HG03354 (cell line): ENCODE measurements around the gene STK11.

ENCODE experiments used
- ATAC-seq: cut with Tn5 transposase; IDR thresholded peaks from one replicate; pipeline ENCODE4 v1.9.1; 2021; ENCODE audit warnings: mild to moderate bottlenecking; ENCODE audit not compliant: unreplicated experiment, poor library complexity, severe bottlenecking

Gene STK11, protein sequence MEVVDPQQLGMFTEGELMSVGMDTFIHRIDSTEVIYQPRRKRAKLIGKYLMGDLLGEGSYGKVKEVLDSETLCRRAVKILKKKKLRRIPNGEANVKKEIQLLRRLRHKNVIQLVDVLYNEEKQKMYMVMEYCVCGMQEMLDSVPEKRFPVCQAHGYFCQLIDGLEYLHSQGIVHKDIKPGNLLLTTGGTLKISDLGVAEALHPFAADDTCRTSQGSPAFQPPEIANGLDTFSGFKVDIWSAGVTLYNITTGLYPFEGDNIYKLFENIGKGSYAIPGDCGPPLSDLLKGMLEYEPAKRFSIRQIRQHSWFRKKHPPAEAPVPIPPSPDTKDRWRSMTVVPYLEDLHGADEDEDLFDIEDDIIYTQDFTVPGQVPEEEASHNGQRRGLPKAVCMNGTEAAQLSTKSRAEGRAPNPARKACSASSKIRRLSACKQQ

DNA sequence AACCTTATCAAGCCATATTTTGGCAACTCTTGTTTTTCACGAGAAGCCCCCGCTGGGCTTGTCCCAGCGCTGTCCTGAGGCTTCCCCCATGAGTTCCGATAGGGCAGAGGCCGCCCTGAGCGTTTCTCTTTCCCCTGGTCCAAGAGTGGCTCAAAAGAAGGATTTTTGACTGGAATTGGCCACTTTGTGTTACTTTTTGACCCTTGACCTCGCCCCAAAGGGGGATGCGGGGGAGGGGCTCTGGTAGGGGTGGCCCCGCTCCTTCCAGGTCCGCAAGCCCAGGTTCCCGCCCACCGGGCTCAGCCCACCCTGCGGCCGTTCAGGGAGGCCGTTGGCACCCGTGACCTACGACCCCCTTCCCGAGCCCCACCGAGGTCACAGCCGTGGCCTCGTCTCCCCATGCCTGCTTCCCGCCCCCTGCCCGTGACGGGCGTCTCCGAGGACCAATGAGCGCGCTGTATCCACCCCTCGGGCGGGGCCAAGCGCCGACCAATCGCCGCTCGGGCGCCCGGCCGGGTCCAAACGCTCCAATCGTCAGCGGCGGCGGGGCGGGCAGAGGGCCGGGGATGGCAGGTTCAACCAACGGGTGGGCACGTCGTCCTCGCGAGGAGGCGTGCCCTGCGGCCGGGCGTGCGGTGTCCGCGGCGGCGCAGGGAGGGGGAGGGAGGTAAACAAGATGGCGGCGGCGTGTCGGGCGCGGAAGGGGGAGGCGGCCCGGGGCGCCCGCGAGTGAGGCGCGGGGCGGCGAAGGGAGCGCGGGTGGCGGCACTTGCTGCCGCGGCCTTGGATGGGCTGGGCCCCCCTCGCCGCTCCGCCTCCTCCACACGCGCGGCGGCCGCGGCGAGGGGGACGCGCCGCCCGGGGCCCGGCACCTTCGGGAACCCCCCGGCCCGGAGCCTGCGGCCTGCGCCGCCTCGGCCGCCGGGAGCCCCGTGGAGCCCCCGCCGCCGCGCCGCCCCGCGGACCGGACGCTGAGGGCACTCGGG is at the start of gene STK11:
STK11 (plus strand) TSS at position 665 of the 986 bp plus-strand sequence. CDS start 1,136 bp downstream, outside the sequence.
- peak; percentile 82 for ATAC-seq

DNA sequence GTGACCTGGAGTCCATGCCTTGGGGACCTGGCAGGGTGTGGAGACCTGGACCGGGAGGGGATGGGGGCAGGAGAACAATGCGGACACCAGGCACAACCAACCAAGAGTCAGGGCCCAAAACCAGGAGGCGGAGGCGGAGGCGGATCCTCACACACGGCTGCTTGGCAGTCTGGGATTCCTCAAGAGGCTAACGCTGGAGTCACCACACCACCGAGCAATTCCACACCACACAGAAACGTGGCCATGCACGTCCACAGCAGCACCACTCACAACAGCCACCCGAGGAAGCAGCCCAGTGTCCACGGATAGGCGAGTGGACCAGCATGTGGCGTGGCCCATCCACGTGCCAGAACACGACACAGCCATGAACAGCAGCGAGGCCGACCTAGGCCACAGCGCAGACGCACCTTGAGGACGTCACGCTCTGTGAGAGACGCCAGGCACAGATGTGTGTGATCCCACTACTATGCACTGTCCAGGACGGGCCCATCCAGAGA is 49.2 kb upstream of the STK11 start:
- ATAC-seq: no peak

DNA sequence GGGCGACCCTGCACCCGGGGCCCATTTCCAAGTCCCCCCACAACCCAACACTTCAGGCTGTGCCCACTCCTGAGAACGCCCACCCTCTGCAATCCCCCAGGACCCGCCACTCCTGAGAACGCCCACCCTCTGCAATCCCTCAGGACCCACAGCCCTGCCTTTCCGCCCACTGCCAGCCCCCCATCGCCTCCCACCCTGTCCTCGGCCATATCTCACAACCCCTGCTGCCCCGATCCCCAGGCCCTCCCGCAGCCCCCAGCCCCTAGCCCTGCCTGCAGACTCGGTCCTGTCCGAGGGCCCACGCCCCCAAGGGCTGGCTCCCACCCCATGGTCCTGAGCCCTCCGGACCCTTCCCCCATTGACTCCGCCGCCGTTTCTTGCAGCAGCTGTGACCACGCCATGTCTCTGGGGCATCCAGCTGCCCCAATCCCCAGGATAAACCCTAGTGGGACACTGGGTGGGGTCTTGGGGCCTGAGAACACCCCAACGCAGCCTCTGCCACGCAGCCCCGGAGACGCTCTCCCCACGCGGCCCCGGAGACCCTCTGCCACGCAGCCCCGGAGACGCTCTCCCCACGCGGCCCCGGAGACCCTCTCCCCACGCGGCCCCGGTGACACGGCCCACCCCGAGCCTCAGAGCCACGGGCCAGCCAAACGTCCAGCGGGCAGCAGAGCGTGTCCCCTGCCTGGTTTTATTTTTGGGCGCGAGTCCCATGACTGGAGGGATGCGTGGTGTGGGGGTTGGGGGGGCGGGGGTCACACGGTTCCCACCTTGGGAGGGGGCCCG is 48.6 kb upstream of the STK11 start:
- ATAC-seq: no peak

DNA sequence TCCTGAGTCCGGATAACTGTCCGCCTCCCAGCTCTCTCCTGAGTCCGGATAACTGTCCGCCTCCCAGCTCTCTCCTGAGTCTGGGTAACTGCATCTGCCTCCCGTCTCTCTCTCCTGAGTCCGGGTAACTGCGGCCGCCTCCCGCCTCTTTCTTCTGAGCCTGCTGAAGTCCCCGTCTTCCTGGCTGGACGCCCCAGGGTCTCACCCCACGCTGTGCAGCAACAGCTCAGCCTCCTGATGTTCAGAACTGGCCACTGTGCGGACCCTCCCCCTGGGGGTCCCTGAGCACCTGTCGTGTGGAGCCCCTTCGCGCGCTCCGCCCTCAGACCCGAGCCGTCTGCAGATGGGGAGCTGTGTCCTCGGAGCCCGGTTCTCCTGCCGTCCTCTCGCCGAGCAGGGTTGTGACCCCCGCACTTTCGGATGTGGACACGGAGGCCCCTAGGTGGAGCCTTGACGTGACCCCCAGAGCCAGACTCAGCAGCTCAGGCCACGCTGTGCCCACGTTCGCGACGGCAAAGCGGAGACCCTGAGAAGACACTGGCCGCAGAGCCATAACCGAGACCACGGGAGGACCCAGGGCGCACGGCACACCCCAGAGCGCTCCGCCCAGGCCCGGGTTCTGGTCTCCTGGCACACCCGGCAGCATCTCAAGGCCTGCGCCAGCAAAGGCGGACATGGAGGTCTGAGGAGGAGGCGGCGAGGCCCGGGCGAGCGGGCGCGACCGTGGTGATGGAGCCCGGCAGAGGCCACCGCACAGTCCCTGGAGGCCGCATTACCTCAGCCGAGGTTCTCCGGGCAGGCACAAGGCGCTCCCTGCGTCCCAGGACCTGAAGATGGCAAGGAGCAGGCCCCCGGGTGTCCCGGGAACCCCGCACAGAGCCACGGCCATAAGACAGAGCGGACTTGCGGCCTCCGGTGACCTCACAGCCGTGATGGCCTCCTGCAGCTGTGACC is 47.4 kb upstream of the STK11 start:
- no peak for ATAC-seq

DNA sequence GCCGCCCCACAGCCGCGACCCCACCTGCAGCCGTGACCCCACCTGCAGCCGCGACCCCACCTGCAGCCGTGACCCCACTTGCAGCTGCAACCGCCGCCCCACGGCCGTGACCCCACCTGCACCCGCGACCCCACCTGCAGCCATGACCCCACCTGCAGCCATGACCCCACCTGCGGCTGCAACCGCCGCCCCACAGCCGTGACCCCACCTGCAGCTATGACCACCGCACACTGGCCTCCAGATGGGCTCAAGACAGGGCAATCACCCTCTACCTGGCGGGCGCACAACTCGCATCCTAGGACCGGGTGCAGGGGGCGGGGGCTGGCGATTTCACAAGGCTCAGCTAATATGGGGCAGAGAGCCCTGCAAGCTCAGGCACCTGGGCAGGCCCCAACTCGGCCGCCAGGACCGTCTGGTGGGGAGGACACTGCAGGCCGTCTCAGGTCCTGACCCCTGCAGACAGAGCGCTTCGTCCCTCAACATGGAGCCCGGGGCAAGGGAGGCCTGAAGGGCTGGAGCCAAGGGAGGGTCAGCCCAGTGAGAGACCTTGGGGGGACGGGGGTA is 46.6 kb upstream of the STK11 start:
- no peak for ATAC-seq

DNA sequence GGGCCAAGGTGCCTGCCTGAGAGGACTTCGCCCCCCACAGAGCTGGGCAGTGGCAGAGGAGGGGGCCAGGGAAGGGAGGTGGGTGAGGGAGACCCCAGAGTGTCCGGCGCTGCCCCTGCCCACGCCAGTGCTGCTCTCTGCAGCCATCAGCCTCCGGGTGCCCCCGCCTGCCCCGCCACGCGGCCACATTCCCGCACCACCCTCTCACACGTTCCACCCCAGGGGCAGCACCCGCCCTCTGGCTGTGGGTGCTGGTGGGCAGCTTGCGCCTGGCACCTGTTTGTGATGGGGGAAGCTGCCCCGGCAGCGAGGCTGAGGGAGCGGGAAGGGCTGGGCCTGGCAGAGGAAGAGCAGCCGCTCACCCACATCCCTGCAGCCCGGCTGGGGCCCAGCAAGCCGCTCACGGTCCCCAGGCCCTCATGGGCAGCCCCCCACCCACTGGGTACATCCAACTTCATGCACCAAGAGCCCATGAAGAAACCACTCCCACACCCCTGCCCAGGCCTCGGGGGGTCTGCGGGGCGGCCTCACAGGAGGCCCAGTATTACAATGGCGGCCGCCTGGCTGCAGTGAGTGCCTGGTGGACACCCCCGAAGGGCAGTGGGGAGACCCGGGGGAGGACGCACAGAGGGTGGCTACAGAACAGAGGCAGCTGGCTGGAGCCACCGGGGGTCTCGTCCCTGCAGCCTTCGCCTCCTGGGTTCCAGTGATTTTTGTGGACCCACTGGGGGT is 45.5 kb upstream of the STK11 start:
- no peak for ATAC-seq

DNA sequence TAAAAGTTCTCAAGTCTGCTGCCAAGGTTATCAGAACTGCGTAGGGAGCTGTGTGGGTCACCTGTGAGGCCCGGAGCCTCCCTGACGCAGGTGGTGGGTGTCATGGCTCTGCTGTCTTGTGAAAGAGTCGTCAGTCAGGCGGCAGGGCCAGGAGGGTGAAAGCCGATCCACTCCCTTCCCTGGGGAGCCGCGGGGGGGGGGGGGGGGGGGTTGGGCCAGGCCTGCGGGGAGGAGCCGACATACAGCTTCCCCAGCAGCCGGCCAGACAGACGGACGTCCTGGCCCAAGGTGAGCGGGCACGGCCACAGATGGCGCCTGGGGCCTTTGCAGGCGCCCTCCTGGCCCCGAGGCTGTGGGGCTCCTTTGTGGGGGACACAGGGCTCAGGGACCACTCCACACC is 43.9 kb upstream of the STK11 start:
- ATAC-seq: no peak

DNA sequence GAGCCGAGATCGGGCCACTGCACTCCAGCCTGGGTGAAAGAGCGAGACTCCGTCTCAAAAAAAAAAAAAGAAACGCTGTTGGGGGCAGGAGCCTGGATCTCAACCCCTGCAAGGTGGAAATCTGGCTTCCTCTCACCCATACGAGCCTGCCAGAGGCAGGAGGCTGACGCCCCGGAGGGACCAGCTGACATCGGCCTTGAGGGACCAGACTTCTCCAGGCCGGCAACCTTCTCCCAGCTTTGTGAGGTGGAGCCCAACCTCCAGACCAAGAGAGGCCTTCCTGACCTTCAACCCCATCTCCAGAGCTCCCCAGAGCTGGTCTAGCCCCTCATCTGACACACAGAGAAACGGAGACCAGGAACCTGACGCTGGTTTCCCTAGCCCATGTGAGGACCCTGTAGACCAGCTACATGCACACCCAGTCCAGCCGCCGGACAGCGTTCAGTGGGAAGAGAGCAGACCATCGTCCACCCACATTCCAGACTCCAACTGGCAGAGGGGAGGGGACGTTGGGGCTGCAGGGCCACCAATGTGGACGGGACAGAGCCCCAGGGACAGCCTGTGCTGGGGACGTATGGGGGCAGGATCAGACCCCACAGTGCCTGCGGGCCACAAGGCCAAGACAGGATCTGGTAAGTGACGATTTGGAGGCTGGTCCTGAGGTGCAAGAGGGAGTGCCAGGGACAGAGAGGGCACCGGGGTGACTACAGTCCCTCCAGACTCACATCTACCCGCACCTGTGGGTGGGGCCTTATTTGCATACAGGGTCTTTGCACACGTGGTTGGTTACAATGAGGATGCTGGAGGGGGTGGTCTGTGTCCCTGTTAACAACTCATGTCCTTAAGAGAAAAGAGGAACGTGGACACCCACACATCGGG is 42.9 kb upstream of the STK11 start:
- ATAC-seq: no peak

DNA sequence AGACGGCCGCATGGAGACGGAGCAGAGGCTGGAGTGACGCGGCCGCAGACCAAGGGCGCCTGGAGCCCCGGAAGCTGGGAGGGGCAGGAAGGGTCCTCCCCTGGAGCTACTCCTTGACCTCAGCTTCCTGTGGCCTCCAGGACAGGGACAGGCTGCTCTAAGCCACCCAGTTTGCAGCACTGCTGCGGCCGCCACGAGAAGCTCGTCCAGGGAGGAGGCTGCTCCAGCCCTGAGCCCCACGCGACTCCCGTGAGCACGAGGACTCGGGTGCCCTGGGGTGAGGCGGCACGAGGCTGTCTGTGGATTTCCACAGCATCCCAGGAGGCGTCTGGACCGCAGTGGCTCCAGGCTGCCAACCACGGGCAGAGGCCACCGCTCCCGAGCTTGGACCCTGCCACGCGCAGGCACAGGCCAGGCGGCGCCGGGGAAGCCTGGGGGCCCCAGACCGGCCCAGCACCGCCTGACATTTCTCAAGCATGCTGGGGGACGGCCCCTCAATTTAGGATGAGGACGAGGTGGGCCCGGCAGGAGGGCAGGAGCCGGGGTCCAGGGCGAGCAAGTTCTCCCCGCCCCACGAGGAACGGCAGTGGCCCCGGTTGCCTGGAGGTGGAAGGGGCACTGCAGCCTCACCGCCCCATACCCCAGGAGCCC is 42.2 kb upstream of the STK11 start:
- no peak for ATAC-seq

DNA sequence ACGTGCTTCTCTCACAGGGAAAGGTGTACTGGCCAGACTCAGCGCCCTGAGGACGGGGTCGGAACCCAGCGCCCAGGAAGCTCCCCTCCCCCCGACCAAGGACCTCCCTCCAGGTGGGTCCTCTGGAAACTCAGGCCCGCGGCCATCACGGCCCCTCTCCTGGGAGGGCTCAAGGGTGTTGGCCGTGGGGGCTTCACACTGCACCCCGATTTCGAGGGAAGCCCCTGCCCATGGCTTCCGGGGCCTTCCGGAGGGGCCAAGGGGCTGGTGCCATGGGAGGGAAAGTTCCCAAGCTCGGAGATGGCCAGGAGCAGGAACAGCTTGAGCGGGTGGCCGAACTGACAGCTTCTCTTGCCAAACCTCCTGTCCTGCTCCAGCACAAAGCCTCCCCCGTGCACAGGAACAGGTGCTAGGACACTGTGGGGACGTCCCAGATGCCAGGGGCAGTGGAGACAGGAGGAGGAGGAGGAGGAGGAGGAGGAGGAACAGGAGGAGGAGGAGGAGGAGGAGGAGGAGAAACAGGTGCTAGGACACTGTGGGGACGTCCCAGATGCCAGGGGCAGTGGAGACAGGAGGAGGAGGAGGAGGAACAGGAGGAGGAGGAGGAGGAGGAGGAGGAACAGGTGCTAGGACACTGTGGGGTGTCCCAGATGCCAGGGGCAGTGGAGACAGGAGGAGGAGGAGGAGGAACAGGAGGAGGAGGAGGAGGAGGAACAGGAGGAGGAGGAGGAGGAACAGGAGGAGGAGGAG is 41.5 kb upstream of the STK11 start:
- ATAC-seq: no peak

DNA sequence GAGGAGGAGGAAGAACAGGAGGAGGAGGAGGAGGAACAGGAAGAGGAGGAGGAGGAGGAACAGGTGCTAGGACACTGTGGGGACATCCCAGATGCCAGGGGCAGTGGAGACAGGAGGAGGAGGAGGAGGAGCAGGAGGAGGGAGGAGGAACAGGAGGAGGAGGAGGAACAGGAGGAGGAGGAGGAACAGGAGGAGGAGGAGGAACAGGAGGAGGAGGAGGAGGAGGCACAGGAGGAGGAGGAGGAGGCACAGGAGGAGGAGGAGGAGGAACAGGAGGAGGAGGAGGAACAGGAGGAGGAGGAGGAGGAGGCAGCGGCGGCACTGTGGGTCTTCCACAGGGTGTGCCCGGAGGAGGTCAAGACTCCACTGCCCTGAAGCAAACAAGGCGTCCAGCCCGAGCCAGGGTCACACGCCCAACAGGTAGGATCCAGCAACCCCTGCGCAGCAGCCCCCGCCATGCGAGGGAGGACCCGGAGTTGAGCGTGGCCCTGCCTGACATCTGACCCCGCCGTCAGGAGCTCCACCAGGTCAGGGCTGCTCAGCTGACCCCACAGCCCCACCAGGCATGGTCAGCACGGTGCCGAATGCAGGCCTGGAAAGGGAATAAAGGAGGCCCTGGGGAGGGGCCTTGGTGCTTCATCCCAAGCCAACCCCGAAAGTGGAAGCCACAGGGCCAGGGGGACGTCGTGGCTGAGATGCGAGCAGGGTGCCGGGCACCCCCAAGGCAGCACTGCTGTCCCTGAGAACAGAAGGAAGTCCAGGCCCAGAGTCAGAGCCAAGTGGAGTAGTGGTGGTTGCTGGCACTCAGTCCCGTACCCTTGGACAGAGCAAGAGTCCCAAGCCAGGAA is 40.7 kb upstream of the STK11 start:
- ATAC-seq: no peak

DNA sequence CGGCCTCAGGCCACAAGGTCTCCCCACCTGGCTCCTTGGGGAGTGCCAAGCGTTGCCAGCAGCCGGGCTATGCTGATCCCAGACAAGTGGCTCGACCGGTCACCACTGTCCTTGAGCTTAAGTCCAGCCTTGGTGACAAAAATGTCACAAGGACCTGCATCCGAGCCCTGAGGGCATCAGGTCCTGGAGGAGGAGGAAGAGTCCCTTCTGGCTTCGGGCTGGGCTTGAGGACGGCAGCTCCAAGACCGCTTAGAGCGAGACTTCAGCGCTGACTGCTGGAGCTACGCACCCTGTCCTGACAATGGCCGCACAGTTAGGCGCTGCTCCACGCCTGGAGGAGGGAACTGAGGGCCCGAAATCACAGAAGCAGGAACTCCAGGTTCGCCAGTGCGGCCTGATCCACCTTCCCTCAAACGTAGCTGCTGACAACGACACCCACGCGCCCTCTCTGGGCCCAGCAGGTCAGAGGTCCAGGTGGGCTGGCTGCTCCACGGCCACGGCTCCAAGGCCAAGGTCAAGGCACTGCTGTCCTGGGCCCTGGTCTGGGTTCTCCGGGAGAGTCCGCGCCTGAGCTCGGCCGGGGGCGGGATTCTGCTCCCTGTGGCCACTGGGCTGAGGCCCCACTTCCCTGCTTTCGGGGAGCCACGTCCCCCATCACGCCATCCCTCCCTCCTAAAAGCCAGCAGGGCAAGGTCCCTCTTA is 38.6 kb upstream of the STK11 start:
- no peak for ATAC-seq

DNA sequence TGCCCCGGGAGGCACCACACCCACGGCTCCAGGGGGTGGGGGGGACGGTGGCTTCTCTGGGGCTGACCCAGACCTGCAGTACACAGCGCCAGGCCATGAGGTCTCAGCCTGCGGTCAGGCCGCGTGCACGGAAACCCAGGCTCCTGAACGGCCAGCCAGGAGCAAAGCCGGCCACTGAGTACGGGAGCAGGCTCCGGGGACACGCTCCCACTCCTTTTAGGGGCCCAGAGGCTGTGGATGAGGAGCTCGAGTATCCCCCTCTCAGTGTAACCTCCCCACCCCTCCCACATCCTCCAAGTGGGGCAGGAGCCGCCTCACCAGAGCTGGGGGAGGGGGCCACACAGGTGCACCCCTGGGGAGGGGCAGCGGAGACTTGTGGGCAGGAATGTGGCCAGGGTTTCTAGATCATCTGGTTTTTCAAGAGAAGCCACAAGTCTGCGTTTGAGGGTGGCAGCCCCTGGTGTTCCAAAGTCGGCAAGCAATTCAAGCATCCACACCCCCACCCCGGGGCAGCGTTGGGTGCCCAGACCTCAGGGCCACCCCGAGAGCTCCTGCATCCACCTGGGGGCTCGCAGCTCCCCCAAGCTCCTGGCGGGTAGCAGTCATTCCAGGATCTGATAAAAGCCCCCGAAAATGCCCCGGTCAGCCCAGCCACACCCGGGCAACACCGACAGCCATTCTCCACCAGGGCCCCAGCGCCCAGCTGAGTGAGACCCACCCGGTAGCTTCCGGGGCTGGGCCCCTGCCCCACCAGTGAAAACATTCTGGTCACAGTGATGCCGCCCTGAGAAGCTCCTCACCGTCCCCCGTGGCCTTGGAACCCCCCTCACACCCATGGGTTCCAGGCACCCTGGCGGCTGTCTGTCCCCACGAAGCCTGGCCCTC is 37.6 kb upstream of the STK11 start:
- no peak for ATAC-seq
